AG04449 (cell line): ENCODE results near the gene PPP1R2C.

ENCODE experiments used
- CTCF ChIA-PET: fragments of 350-600 bp; formaldehyde crosslinking; extraction: SDS; loops from one replicate; lab custom pipeline; 2021; ENCODE audit warnings: antibody characterized with exemption; lab: Yijun Ruan, JAX
- POLR2A ChIA-PET: fragments of 400-600, 350-600 bp; formaldehyde crosslinking; extraction: SDS; loops from one replicate; lab custom pipeline; 2020; ENCODE audit warnings: antibody characterized with exemption, inconsistent platforms; lab: Yijun Ruan, JAX
- DNase-seq: peaks from one replicate; pipeline ENCODE4 v3.0.0-alpha.2; 2010; ENCODE audit warnings: low read depth, low spot score
- H3K4me3 ChIP-seq: 2 replicates; pipeline ENCODE4 v1.5.1; 2011; ENCODE audit warnings: low read depth, mild to moderate bottlenecking, control low read depth, low read length
- TF ChIP-seq, protein P1 (sequence below): IDR thresholded peaks from one replicate; pipeline ENCODE4 v1.5.1; 2011; ENCODE audit warnings: mild to moderate bottlenecking, moderate library complexity, low read length, control low read depth, inconsistent platforms; ENCODE audit not compliant: insufficient read depth; ENCODE audit errors: missing control alignments

The PPP1R2C gene

DNA sequence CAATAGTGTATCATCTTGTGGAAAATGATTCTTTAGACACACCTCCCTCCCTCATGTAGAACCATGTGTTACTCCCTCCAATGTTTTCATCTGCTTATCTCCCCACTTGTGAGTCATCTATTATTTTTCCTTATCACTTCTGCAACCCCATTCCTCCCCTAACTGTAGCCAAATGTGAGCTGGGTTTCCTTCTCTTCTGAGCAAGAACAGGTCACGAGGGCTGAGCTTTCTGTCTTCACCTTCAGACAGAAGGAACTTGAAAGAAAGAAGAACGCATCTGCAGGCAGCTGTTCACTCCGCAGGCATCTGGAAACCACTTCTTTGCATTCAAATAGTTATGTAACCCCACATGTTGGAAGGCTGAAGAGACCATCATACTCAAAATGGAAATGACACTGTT, 1.8 kb downstream of the PPP1R2C start:
- H3K4me3 ChIP-seq = no peak overlapping the region
- POLR2A ChIA-PET = no interaction called here
- CTCF ChIA-PET = no interaction called here
- TF ChIP-seq, protein P1, sequence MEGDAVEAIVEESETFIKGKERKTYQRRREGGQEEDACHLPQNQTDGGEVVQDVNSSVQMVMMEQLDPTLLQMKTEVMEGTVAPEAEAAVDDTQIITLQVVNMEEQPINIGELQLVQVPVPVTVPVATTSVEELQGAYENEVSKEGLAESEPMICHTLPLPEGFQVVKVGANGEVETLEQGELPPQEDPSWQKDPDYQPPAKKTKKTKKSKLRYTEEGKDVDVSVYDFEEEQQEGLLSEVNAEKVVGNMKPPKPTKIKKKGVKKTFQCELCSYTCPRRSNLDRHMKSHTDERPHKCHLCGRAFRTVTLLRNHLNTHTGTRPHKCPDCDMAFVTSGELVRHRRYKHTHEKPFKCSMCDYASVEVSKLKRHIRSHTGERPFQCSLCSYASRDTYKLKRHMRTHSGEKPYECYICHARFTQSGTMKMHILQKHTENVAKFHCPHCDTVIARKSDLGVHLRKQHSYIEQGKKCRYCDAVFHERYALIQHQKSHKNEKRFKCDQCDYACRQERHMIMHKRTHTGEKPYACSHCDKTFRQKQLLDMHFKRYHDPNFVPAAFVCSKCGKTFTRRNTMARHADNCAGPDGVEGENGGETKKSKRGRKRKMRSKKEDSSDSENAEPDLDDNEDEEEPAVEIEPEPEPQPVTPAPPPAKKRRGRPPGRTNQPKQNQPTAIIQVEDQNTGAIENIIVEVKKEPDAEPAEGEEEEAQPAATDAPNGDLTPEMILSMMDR = no peak
- DNase-seq = no peak

DNA sequence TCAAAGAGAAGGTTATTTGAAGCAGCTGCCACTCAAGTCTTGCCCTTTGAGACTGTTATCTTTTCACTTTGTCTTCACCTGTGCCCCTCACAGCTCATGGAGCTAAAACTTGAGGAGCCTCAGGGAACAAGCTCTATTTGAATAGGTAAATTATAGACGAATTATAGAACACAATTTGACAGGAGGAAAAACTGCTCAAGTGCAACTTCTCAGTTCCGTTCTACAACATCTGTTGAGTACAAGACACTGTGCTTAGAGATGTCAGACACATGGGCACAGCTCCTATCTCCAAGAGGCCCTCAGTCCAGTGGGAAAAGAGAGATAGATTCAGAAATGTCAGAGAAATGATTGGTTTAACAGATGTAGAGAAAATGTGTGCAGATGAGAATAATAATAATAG, 5.1 kb downstream of the PPP1R2C start:
- CTCF ChIA-PET = no interaction called here
- POLR2A ChIA-PET = no interaction called here
- DNase-seq = no peak
- TF ChIP-seq, protein P1 = no peak
- no peak overlapping the region for H3K4me3 ChIP-seq

DNA sequence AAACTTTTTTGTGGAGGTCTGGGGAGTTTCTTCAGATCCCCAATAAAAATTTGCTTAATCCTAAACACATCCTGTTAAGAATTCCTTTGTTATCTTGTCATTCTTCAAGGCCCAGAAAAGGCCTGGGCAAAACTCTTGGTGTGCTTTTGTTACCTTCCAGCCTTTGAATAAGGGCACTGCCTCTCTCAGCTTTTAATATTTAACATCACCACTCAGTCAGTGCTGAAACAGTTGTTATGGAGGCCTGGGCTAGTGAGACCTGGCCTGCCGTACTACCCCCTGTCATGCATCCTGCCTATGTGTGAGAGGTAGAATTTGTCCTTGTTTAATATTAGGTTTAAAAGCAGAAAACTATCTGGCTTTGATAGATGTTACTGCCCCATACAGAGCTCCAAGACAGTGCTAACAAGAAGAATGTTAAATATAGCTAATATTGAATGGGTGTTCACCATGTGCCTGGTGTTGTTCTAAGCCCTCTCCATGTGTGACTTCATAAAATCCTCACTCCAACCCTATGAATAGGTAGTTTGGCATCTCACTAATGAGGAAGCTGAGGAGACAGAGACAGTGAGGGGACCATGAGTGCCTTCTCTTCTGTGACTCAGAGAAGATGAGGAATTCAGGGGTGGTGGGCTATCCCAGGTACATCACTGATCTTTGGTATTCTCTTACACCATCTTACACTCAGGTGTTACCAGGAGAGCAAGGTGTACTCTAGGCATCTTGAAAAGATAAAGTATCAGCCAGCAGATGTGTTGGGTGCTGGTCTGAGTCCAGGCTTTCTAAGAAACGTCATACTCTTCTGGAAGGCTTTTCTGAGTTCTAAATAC, 6.2 kb downstream of the PPP1R2C start:
- CTCF ChIA-PET = no interaction called here
- DNase-seq = no peak
- H3K4me3 ChIP-seq = no peak overlapping the region
- POLR2A ChIA-PET = no interaction called here
- TF ChIP-seq, protein P1 = no peak

DNA sequence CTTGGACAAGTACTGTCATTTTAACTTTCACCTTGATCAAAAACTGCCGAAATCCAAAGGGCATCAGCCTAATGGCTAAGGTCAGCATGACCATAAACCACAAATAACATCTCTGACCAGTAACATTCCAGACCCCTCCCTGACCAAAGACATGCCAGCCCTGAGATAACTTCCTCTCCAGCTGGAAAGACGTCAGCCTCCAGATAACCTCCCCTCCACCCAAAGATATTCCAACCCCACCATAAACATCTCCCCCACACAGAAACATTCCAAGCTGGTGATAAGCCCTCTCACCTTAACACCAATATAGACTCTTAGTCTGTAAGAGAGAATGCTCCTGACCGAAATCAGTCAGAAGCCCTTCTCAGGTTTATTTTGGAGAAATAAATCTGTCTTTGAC, 7.4 kb downstream of the PPP1R2C start:
- TF ChIP-seq, protein P1 = no peak
- ChIA-PET POLR2A (no interaction called here), CTCF (no interaction called here)
- no peak for DNase-seq
- no peak overlapping the region for H3K4me3 ChIP-seq

DNA sequence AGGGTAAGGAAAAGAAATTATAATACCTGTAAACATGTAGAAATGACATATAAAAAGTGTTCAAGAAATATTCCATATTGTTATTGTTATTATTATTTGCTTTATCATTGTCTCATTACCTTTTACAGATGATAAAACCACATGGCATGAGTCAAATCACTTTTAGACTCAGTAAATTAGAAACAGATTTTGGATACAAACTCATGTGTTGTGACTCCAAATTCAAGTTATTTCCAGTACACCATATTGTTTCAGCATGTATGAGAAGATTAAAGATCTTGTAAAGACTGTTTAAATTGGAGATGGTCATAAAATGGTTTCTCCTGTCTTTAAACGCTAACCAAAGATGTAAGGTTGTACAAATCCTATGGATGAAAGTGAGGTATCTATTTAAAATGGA, 18.1 kb downstream of the PPP1R2C start:
- POLR2A ChIA-PET = no interaction called here
- no peak for DNase-seq
- TF ChIP-seq, protein P1 = no peak
- CTCF ChIA-PET = interaction anchor here (0.6 kb wide), 1 partner anchor 799 kb away, joined by 3 read pairs; no protein-coding TSS in a partner anchor
- H3K4me3 ChIP-seq = no peak overlapping the region

DNA sequence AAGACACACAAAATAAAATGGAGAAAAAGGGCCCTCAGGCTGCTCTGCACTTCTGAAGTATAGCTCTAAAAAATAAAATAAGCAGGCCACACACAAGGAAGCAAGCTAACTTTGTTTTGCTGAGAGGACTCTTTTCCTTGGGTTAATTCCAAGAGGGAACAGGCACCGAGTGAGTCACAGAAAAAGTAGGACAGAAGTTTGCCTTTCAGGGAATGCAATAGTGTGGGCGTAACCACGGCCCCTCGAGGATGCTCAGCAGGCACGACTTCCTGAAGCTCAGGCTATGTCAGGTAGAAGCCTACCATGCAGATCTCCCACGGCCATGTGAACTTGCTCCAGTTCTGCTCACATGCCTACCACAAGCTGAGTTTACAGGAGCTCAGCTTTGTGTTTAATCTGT, 22.1 kb downstream of the PPP1R2C start:
- peak; percentile 17 for DNase-seq
- CTCF ChIA-PET = no interaction called here

More for the DNA sequence above, 22.1 kb downstream of the PPP1R2C start:
- no peak overlapping the region for H3K4me3 ChIP-seq
- POLR2A ChIA-PET = no interaction called here
- TF ChIP-seq, protein P1 = no peak
